HCT116 (cell line): ENCODE data around the gene CGA. TPM values are rescaled to one million over a fixed set of nuclear protein-coding genes. Genes with fewer than 3 reads are reported as not detected.

ENCODE experiments used
- ATAC-seq: fragments of 200-7000 bp; cut with Tn5 transposase; 2 replicates; pipeline ENCODE4 v1.9.1; 2020; ENCODE audit warnings: mild to moderate bottlenecking, moderate library complexity
- BruUV-seq: library from RNA; stranded (reverse); fragments of 400-500 nt; replicated peaks from 2 replicates; lab custom pipeline; 2021; lab: Mats Ljungman, UMichigan
- CTCF ChIA-PET: fragments of 300-600 bp; sonication (Branson Sonifier 250); formaldehyde crosslinking; loops from one replicate; lab custom pipeline; 2021; ENCODE audit warnings: antibody characterized with exemption; lab: Charles Lee
- POLR2A ChIA-PET: fragments of 300-600, 350-600 bp; sonication (Branson Sonifier 250); formaldehyde crosslinking; loops from one replicate; lab custom pipeline; 2021; ENCODE audit warnings: antibody characterized with exemption; lab: Charles Lee
- RAD21 ChIA-PET, 2 experiments: fragments of 300-600 bp; sonication (Branson Sonifier 250); formaldehyde crosslinking; loops; one replicate each; lab custom pipeline; 2023; ENCODE audit warnings: low total read pairs in 2 of 2; ENCODE audit not compliant: uncharacterized antibody in 2 of 2, unreplicated experiment in 2 of 2, low non-redundant PET in 1 of 2; lab: Charles Lee
- DNase-seq: peaks from one replicate; pipeline ENCODE4 v3.0.0-alpha.2; 2010; ENCODE audit warnings: low read depth, low spot score
- H2AFZ ChIP-seq: fragments of 200-600 bp; shearing (Covaris generic), sonication (generic); 2 replicates; pipeline ENCODE4 v1.6.1; 2017; ENCODE audit warnings: low read depth, mixed run types, mixed read lengths, antibody characterized with exemption, low read length; ENCODE audit not compliant: poor library complexity, severe bottlenecking
- H3K27ac ChIP-seq: 2 replicates; pipeline ENCODE4 v1.5.1; 2012; ENCODE audit warnings: low read depth, low read length
- H3K27me3 ChIP-seq: fragments of 200-600 bp; sonication (generic); 2 replicates; pipeline ENCODE4 v1.6.1; 2016; ENCODE audit warnings: mixed run types, low read length, mixed read lengths; ENCODE audit not compliant: insufficient read depth
- H3K36me3 ChIP-seq, 2 experiments: fragments of 200-500 bp in 1 of 2; fragments of 200-600 bp in 1 of 2; sonication (Bioruptor generic) in 1 of 2; sonication (generic) in 1 of 2; 2 replicates each; pipeline versions ENCODE4 v1.5.1 to v1.6.1; 2014 to 2016; ENCODE audit warnings: low read length in 2 of 2, inconsistent platforms in 1 of 2, mixed read lengths in 1 of 2, mixed run types in 1 of 2; ENCODE audit not compliant: insufficient read depth in 2 of 2, control insufficient read depth in 1 of 2
- H3K4me1 ChIP-seq, 2 experiments: fragments of 200-600 bp in 1 of 2; sonication (generic) in 1 of 2; 2 replicates each; pipeline versions ENCODE4 v1.5.1 to v1.6.1; 2012 to 2017; ENCODE audit warnings: low read length in 2 of 2, inconsistent platforms in 1 of 2, mild to moderate bottlenecking in 1 of 2, mixed read lengths in 1 of 2, mixed run types in 1 of 2, moderate library complexity in 1 of 2; ENCODE audit not compliant: insufficient read depth in 2 of 2, control insufficient read depth in 1 of 2
- H3K4me2 ChIP-seq: fragments of 200-600 bp; sonication (generic); 2 replicates; pipeline ENCODE4 v1.6.1; 2017; ENCODE audit warnings: mixed run types, low read length, mixed read lengths
- H3K4me3 ChIP-seq, 2 experiments: fragments of 200-600 bp in 1 of 2; sonication (generic) in 1 of 2; replicated peaks in 1 of 2; 2 replicates each; pipeline ENCODE4 v1.5.1; 2011 to 2016; ENCODE audit warnings: low read length in 2 of 2, control low read depth in 1 of 2, low read depth in 1 of 2, mild to moderate bottlenecking in 1 of 2, mixed read lengths in 1 of 2, mixed run types in 1 of 2
- H3K79me2 ChIP-seq: fragments of 200-600 bp; sonication (generic); 2 replicates; pipeline ENCODE4 v1.6.1; 2017; ENCODE audit warnings: mild to moderate bottlenecking, mixed run types, low read length, moderate library complexity, mixed read lengths; ENCODE audit not compliant: insufficient read depth
- H3K9ac ChIP-seq: fragments of 200-600 bp; sonication (generic); 2 replicates; pipeline ENCODE4 v1.6.1; 2016; ENCODE audit warnings: low read length, mixed read lengths
- H3K9me2 ChIP-seq: fragments of 200-600 bp; sonication (generic), shearing (Covaris generic); 2 replicates; pipeline ENCODE4 v1.6.1; 2017; ENCODE audit warnings: mixed run types, mild to moderate bottlenecking, moderate library complexity; ENCODE audit not compliant: insufficient read depth
- H3K9me3 ChIP-seq, 2 experiments: fragments of 200-500 bp in 1 of 2; fragments of 200-600 bp in 1 of 2; sonication (Bioruptor generic) in 1 of 2; sonication (generic) in 1 of 2; 2 replicates each; pipeline ENCODE4 v1.6.1; 2014 to 2017; ENCODE audit warnings: low read length in 2 of 2, mixed read lengths in 2 of 2, inconsistent platforms in 1 of 2, low read depth in 1 of 2, mild to moderate bottlenecking in 1 of 2, mixed run types in 1 of 2, moderate library complexity in 1 of 2; ENCODE audit not compliant: control insufficient read depth in 1 of 2, insufficient read depth in 1 of 2
- H4K20me1 ChIP-seq: fragments of 200-600 bp; sonication (generic), shearing (Covaris generic); 2 replicates; pipeline ENCODE4 v1.6.1; 2017; ENCODE audit warnings: mixed run types, mild to moderate bottlenecking, moderate library complexity; ENCODE audit not compliant: insufficient read depth
- CBX3 ChIP-seq: IDR thresholded peaks from 2 replicates; pipeline ENCODE4 v1.6.1; 2012; ENCODE audit warnings: low read depth
- EGR1 ChIP-seq: IDR thresholded peaks from 2 replicates; pipeline ENCODE4 v1.6.1; 2012; ENCODE audit warnings: low read depth
- EZH2 ChIP-seq: fragments of 200-600 bp; sonication (generic); IDR thresholded peaks from 2 replicates; pipeline ENCODE4 v1.6.1; 2017; ENCODE audit warnings: antibody characterized with exemption, mixed run types
- EZH2phosphoT487 ChIP-seq: fragments of 200-600 bp; IDR thresholded peaks from 2 replicates; pipeline ENCODE4 v1.6.1; 2018; ENCODE audit warnings: antibody characterized with exemption, borderline replicate concordance
- FOSL1 ChIP-seq: IDR thresholded peaks from 2 replicates; pipeline ENCODE4 v1.6.1; 2012; ENCODE audit warnings: low read depth
- MAX ChIP-seq: IDR thresholded peaks from 2 replicates; pipeline ENCODE4 v1.6.1; 2012
- POLR2A ChIP-seq: IDR thresholded peaks from 2 replicates; pipeline ENCODE4 v1.7.0; 2011; ENCODE audit warnings: borderline replicate concordance; ENCODE audit not compliant: insufficient read depth, insufficient read length; ENCODE audit errors: extremely low read depth
- POLR2AphosphoS5 ChIP-seq: IDR thresholded peaks from 2 replicates; pipeline ENCODE4 v1.6.1; 2011; ENCODE audit warnings: mild to moderate bottlenecking, low read depth, low read length, moderate library complexity
- SP1 ChIP-seq: IDR thresholded peaks from 2 replicates; pipeline ENCODE4 v1.6.1; 2012; ENCODE audit warnings: low read depth
- TCF7L2 ChIP-seq: IDR thresholded peaks from 2 replicates; pipeline ENCODE4 v1.7.0; 2011; ENCODE audit warnings: borderline replicate concordance, inconsistent platforms; ENCODE audit not compliant: insufficient read depth, insufficient read length; ENCODE audit errors: extremely low read depth
- YY1 ChIP-seq: IDR thresholded peaks from 2 replicates; pipeline ENCODE4 v1.6.1; 2011; ENCODE audit warnings: low read length, low read depth, moderate library complexity, mild to moderate bottlenecking; ENCODE audit not compliant: insufficient replicate concordance; ENCODE audit errors: extremely low read depth
- ZBTB33 ChIP-seq: IDR thresholded peaks from 2 replicates; pipeline ENCODE4 v1.6.1; 2011; ENCODE audit warnings: mild to moderate bottlenecking, low read length, moderate library complexity; ENCODE audit not compliant: insufficient replicate concordance; ENCODE audit errors: extremely low read depth
- ZNF274 ChIP-seq: fragments of 200-500 bp; sonication (Bioruptor generic); IDR thresholded peaks from 2 replicates; pipeline ENCODE4 v1.6.1; 2014; ENCODE audit warnings: mild to moderate bottlenecking, low read depth, low read length, inconsistent platforms
- intact Hi-C: fragments of 100-400 bp; cut with micrococcal nuclease; formaldehyde crosslinking; loops from 2 replicates; pipeline ENCODE4 v1.10.0; 2022
- total RNA-seq: library from RNA; stranded (reverse); gene quantifications from one replicate; pipeline ENCODE4 v1.2.1, GENCODE V29; 2021; ENCODE audit not compliant: unreplicated experiment

CGA gene
- total RNA-seq, 1 experiment from 2014 or later, result not detected

GRCh38 chr6:87093199-87093598, 1.7 kb downstream of the CGA start (continued):
- TF ChIP-seq EGR1 (no peak), POLR2AphosphoS5 (no peak), MAX (no peak), POLR2A (no peak), CBX3 (no peak)
- TF ChIP-seq, all 23 proteins: peak for 0

GRCh38 chr6:87092435-87092834, 2.5 kb downstream of the CGA start:
- CTCF ChIA-PET, result interaction anchor here (2.4 kb wide), 1 partner anchor 14 kb away, joined by 10 read pairs; no protein-coding TSS in a partner anchor
- H3K4me2 ChIP-seq, result no peak overlapping the region

More at GRCh38 chr6:87092435-87092834, 2.5 kb downstream of the CGA start:
- DNase-seq (no peak), ATAC-seq (no peak)
- no peak for TF ChIP-seq SP1
- TF ChIP-seq YY1, result no peak
- no peak for TF ChIP-seq EZH2phosphoT487
- no peak for TF ChIP-seq ZBTB33
- TF ChIP-seq ZNF274, result no peak
- no peak for TF ChIP-seq TCF7L2
- TF ChIP-seq EZH2, result no peak
- TF ChIP-seq EGR1, result no peak
- no peak for TF ChIP-seq FOSL1
- TF ChIP-seq MAX, result no peak
- TF ChIP-seq POLR2AphosphoS5, result no peak
- TF ChIP-seq CBX3, result no peak
- no peak for TF ChIP-seq POLR2A
- Histone ChIP-seq H3K4me3 (no peak overlapping the region), H3K79me2 (no peaks in the 10 kb centered on the region), H3K36me3 (no peaks in the 10 kb centered on the region), H3K9me3 (no peaks in the 10 kb centered on the region), H4K20me1 (no peaks in the 10 kb centered on the region), H2AFZ (no peak overlapping the region), H3K27ac (no peak overlapping the region), H3K9ac (no peak overlapping the region), H3K9me2 (no peaks in the 10 kb centered on the region), H3K27me3 (peaks cover 41% of the 10 kb centered on the region), H3K4me1 (no peaks in the 10 kb centered on the region)
- ChIA-PET RAD21 (no interaction called here), POLR2A (no interaction called here)
- no TSS peak for BruUV-seq
- intact Hi-C loops, result no loop called here
